PC-9 (cell line): ENCODE data around the gene FUT3. TPM values are rescaled to one million over a fixed set of nuclear protein-coding genes. Genes with fewer than 3 reads are reported as not detected.

Experiments
- BruUV-seq: library from RNA; stranded (reverse); fragments of 400-500 nt; replicated peaks from 2 replicates; lab custom pipeline; 2021; lab: Mats Ljungman, UMichigan
- CTCF ChIA-PET: fragments of 300-600 bp; sonication (Branson Sonifier 250); formaldehyde crosslinking; loops from one replicate; lab custom pipeline; 2022; ENCODE audit warnings: antibody characterized with exemption; lab: Charles Lee
- POLR2A ChIA-PET: fragments of 300-600 bp; sonication (Branson Sonifier 250); formaldehyde crosslinking; loops from one replicate; lab custom pipeline; 2022; ENCODE audit warnings: antibody characterized with exemption; ENCODE audit not compliant: unreplicated experiment; lab: Charles Lee
- DNase-seq, 2 experiments: peaks; one replicate each; pipeline versions ENCODE4 v3.0.0 to v3.0.0-alpha.2; 2015 to 2022; ENCODE audit warnings: mixed read lengths in 1 of 2
- H2AFZ ChIP-seq: fragments of 200-600 bp; sonication (generic); 2 replicates; pipeline ENCODE4 v1.8.1; 2017; ENCODE audit warnings: antibody characterized with exemption
- H3F3A ChIP-seq: fragments of 200-600 bp; sonication (generic); 2 replicates; pipeline ENCODE4 v1.8.1; 2017; ENCODE audit warnings: antibody characterized with exemption, mild to moderate bottlenecking, low read depth; ENCODE audit not compliant: insufficient read depth
- H3K27ac ChIP-seq: fragments of 200-600 bp; sonication (generic); 2 replicates; pipeline ENCODE4 v1.6.1; 2016; ENCODE audit warnings: mixed run types
- H3K27me3 ChIP-seq: fragments of 200-600 bp; sonication (generic); 2 replicates; pipeline ENCODE4 v1.6.1; 2016; ENCODE audit warnings: low read depth, mixed run types; ENCODE audit not compliant: insufficient read depth
- H3K36me3 ChIP-seq: fragments of 200-600 bp; sonication (generic); 2 replicates; pipeline ENCODE4 v1.6.1; 2016; ENCODE audit warnings: low read depth, mixed run types
- H3K4me1 ChIP-seq: fragments of 200-600 bp; sonication (generic); replicated peaks from 2 replicates; pipeline ENCODE4 v1.6.1; 2016; ENCODE audit warnings: mixed run types; ENCODE audit not compliant: insufficient read depth
- H3K4me2 ChIP-seq: fragments of 200-600 bp; sonication (generic); 2 replicates; pipeline ENCODE4 v1.6.1; 2017; ENCODE audit warnings: mixed run types
- H3K4me3 ChIP-seq: fragments of 200-600 bp; sonication (generic); 2 replicates; pipeline ENCODE4 v1.6.1; 2016; ENCODE audit warnings: mixed run types
- H3K79me2 ChIP-seq: fragments of 200-600 bp; sonication (generic); 2 replicates; pipeline ENCODE4 v1.6.1; 2017; ENCODE audit warnings: low read depth, mixed run types
- H3K9me2 ChIP-seq: fragments of 200-600 bp; sonication (generic); 2 replicates; pipeline ENCODE4 v1.8.1; 2017; ENCODE audit warnings: mild to moderate bottlenecking; ENCODE audit not compliant: insufficient read depth
- H3K9me3 ChIP-seq: fragments of 200-600 bp; sonication (generic); 2 replicates; pipeline ENCODE4 v1.8.1; 2016; ENCODE audit warnings: low read depth; ENCODE audit not compliant: insufficient read depth
- H4K20me1 ChIP-seq: fragments of 200-600 bp; sonication (generic); 2 replicates; pipeline ENCODE4 v1.8.1; 2017; ENCODE audit not compliant: insufficient read depth
- CTCF ChIP-seq: fragments of 200-600 bp; sonication (generic); conservative IDR thresholded peaks from 2 replicates; pipeline ENCODE4 v1.6.1; 2017; ENCODE audit warnings: mixed run types, antibody characterized with exemption, mild to moderate bottlenecking, moderate library complexity
- EZH2 ChIP-seq: fragments of 200-600 bp; sonication (generic); IDR thresholded peaks from 2 replicates; pipeline ENCODE4 v1.8.0; 2017; ENCODE audit warnings: antibody characterized with exemption, low read depth
- intact Hi-C: fragments of 100-400 bp; cut with micrococcal nuclease; formaldehyde crosslinking; loops from one replicate; pipeline ENCODE4 v1.10.0; 2022; ENCODE audit not compliant: unreplicated experiment
- total RNA-seq: library from RNA; stranded (reverse); gene quantifications from 2 replicates; pipeline ENCODE4 v1.2.3, GENCODE V29; 2021

Gene FUT3
- total RNA-seq, 1 experiment from 2014 or later: 28.5 TPM

GRCh38 chr19:5895409-5895808 lies 44.2 kb upstream of the FUT3 start:
- H2AFZ ChIP-seq: no peak overlapping the region
- no peaks in the 10 kb centered on the region for H3K9me3 ChIP-seq
- no peaks in the 10 kb centered on the region for H3K9me2 ChIP-seq
- no peak overlapping the region for H3K27ac ChIP-seq
- no peak overlapping the region for H3K4me3 ChIP-seq
- no peak for TF ChIP-seq CTCF
- no peak for TF ChIP-seq EZH2
- H3F3A ChIP-seq: no peaks in the 10 kb centered on the region; the same call in 1 of the 2 replicates
- H4K20me1 ChIP-seq: peaks cover 17% of the 10 kb centered on the region
- H3K36me3 ChIP-seq: no peaks in the 10 kb centered on the region
- H3K27me3 ChIP-seq: no peaks in the 10 kb centered on the region
- ChIA-PET POLR2A (no interaction called here), CTCF (no interaction called here)
- BruUV-seq: no TSS peak
- intact Hi-C loops: no loop called here
- no peak overlapping the region for H3K4me2 ChIP-seq
- no peaks in the 10 kb centered on the region for H3K4me1 ChIP-seq
- DNase-seq: no peak
- peaks cover 9% of the 10 kb centered on the region for H3K79me2 ChIP-seq

- Histone ChIP-seq H3K4me3 (no peak overlapping the region), H4K20me1 (peaks cover 11% of the 10 kb centered on the region), H3K27ac (no peak overlapping the region), H3K9me3 (no peaks in the 10 kb centered on the region), H2AFZ (no peak overlapping the region), H3K36me3 (no peaks in the 10 kb centered on the region), H3K27me3 (no peaks in the 10 kb centered on the region), H3K9me2 (no peaks in the 10 kb centered on the region), H3K4me1 (no peaks in the 10 kb centered on the region), H3K79me2 (peaks cover 3% of the 10 kb centered on the region), H3K4me2 (no peak overlapping the region), H3F3A (no peaks in the 10 kb centered on the region; the same call in 1 of the 2 replicates)
- no TSS peak for BruUV-seq
- TF ChIP-seq EZH2: no peak
- no peak for TF ChIP-seq CTCF
- intact Hi-C loops: no loop called here
- ChIA-PET POLR2A (no interaction called here), CTCF (no interaction called here)
- no peak for DNase-seq
These were observed 43.6 kb upstream of the FUT3 start for GRCh38 chr19:5894704-5895349.

- Histone ChIP-seq H3K27me3 (no peaks in the 10 kb centered on the region), H3K9me3 (no peaks in the 10 kb centered on the region), H3K36me3 (no peaks in the 10 kb centered on the region), H3K9me2 (no peaks in the 10 kb centered on the region), H3F3A (no peaks in the 10 kb centered on the region; the same call in 1 of the 2 replicates), H3K4me3 (no peak overlapping the region), H2AFZ (no peak overlapping the region), H3K27ac (no peak overlapping the region), H3K79me2 (no peaks in the 10 kb centered on the region), H3K4me2 (no peak overlapping the region), H4K20me1 (peaks cover 9% of the 10 kb centered on the region; the same call in 1 of the 2 replicates), H3K4me1 (no peaks in the 10 kb centered on the region)
- no TSS peak for BruUV-seq
- TF ChIP-seq EZH2: no peak
- TF ChIP-seq CTCF: no peak
- no peak for DNase-seq
- CTCF ChIA-PET: no interaction called here
- intact Hi-C loops: no loop called here
- POLR2A ChIA-PET: no interaction called here
These were observed 42.9 kb upstream of the FUT3 start for GRCh38 chr19:5893907-5894703.
